Epidermal melanocyte (primary cell): Measurements from ENCODE around the gene PSMC2.
"Not testable (repeated sequence)": the region's sequence is repeated elsewhere in the genome, so short reads cannot be mapped to it uniquely, and the experiment has no call there.

Experiments used
- DNase-seq: peaks from one replicate; pipeline ENCODE4 v3.0.0; 2011; ENCODE audit warnings: low spot score; ENCODE audit not compliant: insufficient read length

The PSMC2 gene

GRCh38 chr7:103373866-103374643 lies 26.6 kb downstream of the PSMC2 start:
- no peak for DNase-seq

- DNase-seq: no peak
Observed at GRCh38 chr7:103379270-103379975, 32.0 kb downstream of the PSMC2 start.

- DNase-seq: no peak
Observed at GRCh38 chr7:103380395-103381191, 33.1 kb downstream of the PSMC2 start.

- no peak for DNase-seq
Observed at GRCh38 chr7:103381280-103382031, 34.0 kb downstream of the PSMC2 start.

- DNase-seq: no peak
Observed at GRCh38 chr7:103382032-103382402, 34.6 kb downstream of the PSMC2 start.

GRCh38 chr7:103387242-103387641 lies 39.8 kb downstream of the PSMC2 start:
- no peak for DNase-seq

GRCh38 chr7:103388469-103389140 lies 41.2 kb downstream of the PSMC2 start:
- no peak for DNase-seq

GRCh38 chr7:103389263-103389662 lies 41.8 kb downstream of the PSMC2 start:
- DNase-seq: no peak

- no peak for DNase-seq
Observed at GRCh38 chr7:103391150-103391549, 43.7 kb downstream of the PSMC2 start.

- DNase-seq: no peak
Observed at GRCh38 chr7:103391976-103392375, 44.5 kb downstream of the PSMC2 start.

GRCh38 chr7:103394566-103394965 lies 47.1 kb downstream of the PSMC2 start:
- no peak for DNase-seq

- DNase-seq: no peak
Observed at GRCh38 chr7:103395071-103395470, 47.6 kb downstream of the PSMC2 start.

- DNase-seq: no peak
Observed at GRCh38 chr7:103396471-103396870, 49.0 kb downstream of the PSMC2 start.

- DNase-seq: no peak
Observed at GRCh38 chr7:103398483-103399127, 51.2 kb downstream of the PSMC2 start.

GRCh38 chr7:103399687-103400086 lies 52.2 kb downstream of the PSMC2 start:
- not testable (repeated sequence) for DNase-seq

GRCh38 chr7:103405789-103406613 lies 58.6 kb downstream of the PSMC2 start:
- DNase-seq: not testable (repeated sequence)

- DNase-seq: no peak
Observed at GRCh38 chr7:103412151-103412550, 64.7 kb downstream of the PSMC2 start.

- no peak for DNase-seq
Observed at GRCh38 chr7:103413407-103413806, 66.0 kb downstream of the PSMC2 start.

- no peak for DNase-seq
Observed at GRCh38 chr7:103418241-103418640, 70.8 kb downstream of the PSMC2 start.
